DND-41 (cell line): Measurements from ENCODE around the gene DYNC1I1.

Source experiments
- ATAC-seq: fragments of 200-7000 bp; cut with Tn5 transposase; 3 replicates; pipeline ENCODE4 v1.9.1; 2021; ENCODE audit warnings: low read depth; ENCODE audit not compliant: insufficient read depth
- DNase-seq: peaks from one replicate; pipeline ENCODE4 v3.0.0-alpha.2; 2020
- H2AFZ ChIP-seq: 2 replicates; pipeline ENCODE4 v1.6.0; 2012; ENCODE audit warnings: low read depth, low read length
- H3K27ac ChIP-seq: 2 replicates; pipeline ENCODE4 v1.5.1; 2012; ENCODE audit warnings: low read length, inconsistent platforms
- H3K27me3 ChIP-seq: fragments of 200-600 bp; sonication (generic); 2 replicates; pipeline ENCODE4 v1.6.0; 2012; ENCODE audit warnings: low read length, mild to moderate bottlenecking, inconsistent platforms; ENCODE audit not compliant: insufficient read depth, poor library complexity
- H3K36me3 ChIP-seq: 2 replicates; pipeline ENCODE4 v1.5.1; 2012; ENCODE audit warnings: low read length, inconsistent platforms; ENCODE audit not compliant: insufficient read depth
- H3K4me1 ChIP-seq: 2 replicates; pipeline ENCODE4 v1.5.1; 2012; ENCODE audit warnings: mild to moderate bottlenecking, low read length; ENCODE audit not compliant: insufficient read depth
- H3K4me2 ChIP-seq: 2 replicates; pipeline ENCODE4 v1.6.0; 2012; ENCODE audit warnings: mild to moderate bottlenecking, moderate library complexity, low read length, inconsistent platforms; ENCODE audit not compliant: insufficient read depth
- H3K4me3 ChIP-seq, 2 experiments: fragments of 200-600 bp in 1 of 2; shearing (Covaris generic) in 1 of 2; 2 replicates each; pipeline ENCODE4 v1.5.1; 2012 to 2016; ENCODE audit warnings: inconsistent platforms in 2 of 2, low read length in 2 of 2, mild to moderate bottlenecking in 2 of 2, low read depth in 1 of 2, moderate library complexity in 1 of 2
- H3K79me2 ChIP-seq: 2 replicates; pipeline ENCODE4 v1.6.0; 2012; ENCODE audit warnings: low read length, inconsistent platforms; ENCODE audit not compliant: insufficient read depth
- H3K9ac ChIP-seq: 2 replicates; pipeline ENCODE4 v1.6.0; 2012; ENCODE audit warnings: low read depth, mild to moderate bottlenecking, inconsistent platforms, low read length, moderate library complexity
- H3K9me3 ChIP-seq: 2 replicates; pipeline ENCODE4 v1.5.1; 2012; ENCODE audit warnings: low read length, moderate library complexity, mild to moderate bottlenecking, inconsistent platforms; ENCODE audit not compliant: insufficient read depth, severe bottlenecking
- H4K20me1 ChIP-seq: 2 replicates; pipeline ENCODE4 v1.6.0; 2012; ENCODE audit warnings: low read length; ENCODE audit not compliant: insufficient read depth
- CTCF ChIP-seq: IDR thresholded peaks from 2 replicates; pipeline ENCODE4 v1.5.1; 2012; ENCODE audit warnings: borderline replicate concordance, low read length, moderate library complexity, mild to moderate bottlenecking; ENCODE audit not compliant: poor library complexity, severe bottlenecking; ENCODE audit errors: extremely low read depth
- EZH2 ChIP-seq: IDR thresholded peaks from 3 replicates; pipeline ENCODE4 v1.6.1; 2012; ENCODE audit warnings: borderline replicate concordance, low read depth, mild to moderate bottlenecking, moderate library complexity, low read length, inconsistent platforms; ENCODE audit not compliant: severe bottlenecking

DYNC1I1 gene

GRCh38 chr7:96052860-96053470, 280.6 kb downstream of the DYNC1I1 start:
- no peak overlapping the region for H3K9ac ChIP-seq
- no peaks in the 10 kb centered on the region for H3K4me1 ChIP-seq
- H4K20me1 ChIP-seq = no peaks in the 10 kb centered on the region
- no peaks in the 10 kb centered on the region for H3K9me3 ChIP-seq
- ATAC-seq = no peak
- no peak overlapping the region for H3K27ac ChIP-seq
- no peaks in the 10 kb centered on the region for H3K36me3 ChIP-seq
- no peaks in the 10 kb centered on the region for H3K79me2 ChIP-seq
- DNase-seq = no peak
- TF ChIP-seq EZH2 = no peak
- H3K27me3 ChIP-seq = no peaks in the 10 kb centered on the region
- H3K4me2 ChIP-seq = no peak overlapping the region
- no peak overlapping the region for H2AFZ ChIP-seq
- H3K4me3 ChIP-seq = no peak overlapping the region

- H3K4me1 ChIP-seq = no peaks in the 10 kb centered on the region
- H3K9me3 ChIP-seq = no peaks in the 10 kb centered on the region
- H3K27me3 ChIP-seq = no peaks in the 10 kb centered on the region
- H3K9ac ChIP-seq = no peak overlapping the region
- H3K27ac ChIP-seq = no peak overlapping the region
- no peaks in the 10 kb centered on the region for H3K79me2 ChIP-seq
- DNase-seq (no peak), ATAC-seq (no peak)
- no peak overlapping the region for H3K4me2 ChIP-seq
- TF ChIP-seq EZH2 (no peak), CTCF (no peak)
- H3K4me3 ChIP-seq = no peak overlapping the region
- H4K20me1 ChIP-seq = no peaks in the 10 kb centered on the region
- H3K36me3 ChIP-seq = no peaks in the 10 kb centered on the region
- no peak overlapping the region for H2AFZ ChIP-seq
Observed at GRCh38 chr7:96055717-96056116, 283.4 kb downstream of the DYNC1I1 start.

GRCh38 chr7:96059075-96059474, 286.7 kb downstream of the DYNC1I1 start:
- Histone ChIP-seq H3K27ac (no peak overlapping the region), H3K4me1 (no peaks in the 10 kb centered on the region), H3K9me3 (no peaks in the 10 kb centered on the region), H3K27me3 (no peaks in the 10 kb centered on the region), H4K20me1 (no peaks in the 10 kb centered on the region), H3K79me2 (no peaks in the 10 kb centered on the region), H3K9ac (no peak overlapping the region), H3K36me3 (no peaks in the 10 kb centered on the region), H2AFZ (no peak overlapping the region), H3K4me3 (no peak overlapping the region), H3K4me2 (no peak overlapping the region)
- DNase-seq (no peak), ATAC-seq (no peak)
- TF ChIP-seq EZH2 = no peak
- no peak for TF ChIP-seq CTCF

- no peaks in the 10 kb centered on the region for H3K4me1 ChIP-seq
- H3K4me2 ChIP-seq = no peak overlapping the region
- no peaks in the 10 kb centered on the region for H3K9me3 ChIP-seq
- DNase-seq = no peak
- ATAC-seq = no peak
- TF ChIP-seq EZH2 = no peak
- no peak for TF ChIP-seq CTCF
- H3K4me3 ChIP-seq = no peak overlapping the region
- no peaks in the 10 kb centered on the region for H4K20me1 ChIP-seq
- no peaks in the 10 kb centered on the region for H3K79me2 ChIP-seq
- no peaks in the 10 kb centered on the region for H3K36me3 ChIP-seq
- H2AFZ ChIP-seq = no peak overlapping the region
- no peaks in the 10 kb centered on the region for H3K27me3 ChIP-seq
- no peak overlapping the region for H3K9ac ChIP-seq
- no peak overlapping the region for H3K27ac ChIP-seq
Observed at GRCh38 chr7:96061009-96061408, 288.7 kb downstream of the DYNC1I1 start.
